ENCODE results near the gene PLD4. TPM values are rescaled to one million over a fixed set of nuclear protein-coding genes. Genes with fewer than 3 reads are reported as not detected.

PLD4 gene
- total and polyA plus RNA-seq, 2 of the 8 experiments (the other 6 are each of a cell fraction or from before 2014, with no cell fraction given) = 0.05 TPM; not detected in 1

- no peak for TF ChIP-seq POLR2A (IDR thresholded peaks at IDR 0.05; ENCODE audit: control extremely low read depth in 1 of 2, low read depth in 2 of 2, low read length in 2 of 2)
- TF ChIP-seq SP2 (IDR thresholded peaks at IDR 0.05; ENCODE audit: low read length) = no peak
- TF ChIP-seq TBP (IDR thresholded peaks at IDR 0.05; ENCODE audit: low read depth, low read length) = no peak
- no peak for TF ChIP-seq ASH2L (IDR thresholded peaks at IDR 0.05; ENCODE audit: low read length)
- TF ChIP-seq SUZ12 (IDR thresholded peaks at IDR 0.05; ENCODE audit: low read length) = no peak
- no peak for TF ChIP-seq KDM4A (IDR thresholded peaks at IDR 0.05; ENCODE audit: low read depth, low read length, severe bottlenecking)
Measured at GRCh38 chr14:104965561-104966231, 41.0 kb downstream of the PLD4 start (continued).

Data from H1 (cell line).